KMS-11 (cell line): ENCODE measurements around the gene SNX5.

ENCODE experiments used
- H2AFZ ChIP-seq: fragments of 200-600 bp; sonication (generic); 2 replicates; pipeline ENCODE4 v1.6.1; 2016; ENCODE audit warnings: antibody characterized with exemption, mixed run types, low read depth
- H3K27ac ChIP-seq: fragments of 200-600 bp; sonication (generic); 2 replicates; pipeline ENCODE4 v1.6.1; 2016; ENCODE audit warnings: mild to moderate bottlenecking, mixed run types
- H3K27me3 ChIP-seq: fragments of 200-600 bp; sonication (generic); 2 replicates; pipeline ENCODE4 v1.6.1; 2017; ENCODE audit warnings: mild to moderate bottlenecking, low read depth, mixed run types, moderate library complexity; ENCODE audit not compliant: insufficient read depth
- H3K36me3 ChIP-seq: fragments of 200-600 bp; sonication (generic); 2 replicates; pipeline ENCODE4 v1.6.1; 2017; ENCODE audit warnings: mild to moderate bottlenecking, mixed run types; ENCODE audit not compliant: insufficient read depth
- H3K4me1 ChIP-seq: fragments of 200-600 bp; sonication (generic); 2 replicates; pipeline ENCODE4 v1.6.1; 2016; ENCODE audit warnings: mild to moderate bottlenecking, low read depth, mixed run types; ENCODE audit not compliant: poor library complexity, severe bottlenecking
- H3K4me2 ChIP-seq: fragments of 200-600 bp; sonication (generic); 2 replicates; pipeline ENCODE4 v1.7.0; 2016; ENCODE audit warnings: mild to moderate bottlenecking, mixed run types
- H3K4me3 ChIP-seq: fragments of 200-600 bp; sonication (generic); IDR thresholded peaks from 2 replicates; pipeline ENCODE4 v1.6.1; 2017; ENCODE audit warnings: low read depth, low read length, mixed read lengths; ENCODE audit not compliant: insufficient read depth
- H3K79me2 ChIP-seq: fragments of 200-600 bp; sonication (generic); 2 replicates; pipeline ENCODE4 v1.6.1; 2016; ENCODE audit warnings: low read depth, mixed run types; ENCODE audit not compliant: insufficient read depth
- H3K9ac ChIP-seq: fragments of 200-600 bp; sonication (generic); 2 replicates; pipeline ENCODE4 v1.6.1; 2016; ENCODE audit warnings: mild to moderate bottlenecking, mixed run types
- H4K20me1 ChIP-seq: fragments of 200-600 bp; sonication (generic); 2 replicates; pipeline ENCODE4 v1.6.1; 2016; ENCODE audit warnings: mild to moderate bottlenecking, mixed run types; ENCODE audit not compliant: insufficient read depth
- CTCF ChIP-seq: fragments of 200-600 bp; sonication (generic); conservative IDR thresholded peaks from 2 replicates; pipeline ENCODE4 v1.6.1; 2017; ENCODE audit warnings: low read depth, mild to moderate bottlenecking, antibody characterized with exemption, low read length, moderate library complexity, mixed read lengths

Gene SNX5

GRCh38 chr20:17969278-17969883 is 787 bp upstream of the SNX5 start:
- H4K20me1 ChIP-seq: peaks cover 31% of the 10 kb centered on the region
- peak overlapping the region; percentile 61; the same call in 1 of the 2 replicates for H2AFZ ChIP-seq
- H3K4me1 ChIP-seq: peaks cover 43% of the 10 kb centered on the region
- H3K4me3 ChIP-seq: no peak overlapping the region
- no peaks in the 10 kb centered on the region for H3K36me3 ChIP-seq
- H3K27me3 ChIP-seq: no peaks in the 10 kb centered on the region
- H3K79me2 ChIP-seq: peaks cover 91% of the 10 kb centered on the region
- peak overlapping the region; percentile 97 for H3K27ac ChIP-seq
- H3K4me2 ChIP-seq: peak overlapping the region; percentile 81; the same call in 1 of the 2 replicates
- peak overlapping the region; percentile 99 for H3K9ac ChIP-seq
- no peak for TF ChIP-seq CTCF

DNA sequence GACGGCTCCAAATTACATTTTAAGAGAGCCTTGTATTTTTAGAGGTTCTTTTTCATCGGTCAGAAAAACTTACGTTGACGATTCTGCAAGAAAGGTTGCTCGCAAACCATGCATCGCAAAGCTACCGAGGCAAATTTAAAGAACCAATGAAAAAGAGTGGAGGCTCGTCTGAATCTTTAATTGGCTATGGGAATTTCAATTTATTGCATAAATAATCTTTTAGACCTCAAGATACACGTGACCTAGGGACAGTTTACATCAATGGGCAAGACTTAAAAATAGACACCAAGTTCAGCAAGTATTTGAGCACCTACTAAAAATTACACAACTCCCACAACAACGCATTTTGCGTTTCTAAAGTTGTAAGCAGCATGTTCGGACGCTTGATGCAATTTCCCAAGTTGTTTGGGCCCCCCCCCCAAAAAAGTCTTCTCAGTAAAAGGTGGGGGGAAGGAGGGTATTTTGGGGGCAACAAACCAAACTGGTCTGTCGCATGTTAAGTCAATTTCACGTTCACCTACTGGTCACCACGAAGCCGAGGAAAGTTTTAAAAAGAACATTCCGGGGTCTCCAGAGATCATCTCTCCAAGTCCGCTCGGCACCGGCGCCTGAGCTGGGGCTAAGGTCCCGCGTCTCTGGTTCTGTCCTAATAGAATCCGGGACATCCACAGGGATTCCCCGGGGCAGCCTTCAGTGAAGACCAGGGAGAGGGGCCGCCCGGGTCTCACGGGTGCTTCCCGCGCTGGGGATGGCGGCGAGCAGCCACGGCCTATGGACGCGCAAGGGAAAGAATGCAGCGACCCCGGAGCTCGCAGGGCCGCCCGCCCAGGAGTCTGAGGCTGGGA is 851 bp downstream of the SNX5 start:
- H3K4me2 ChIP-seq: peak overlapping the region; percentile 77
- H3K79me2 ChIP-seq: peaks cover 95% of the 10 kb centered on the region
- H3K4me3 ChIP-seq: no peak overlapping the region
- no peaks in the 10 kb centered on the region for H3K27me3 ChIP-seq
- peak overlapping the region; percentile 97 for H3K27ac ChIP-seq
- peak overlapping the region; percentile 10; the same call in 1 of the 2 replicates for H2AFZ ChIP-seq
- no peaks in the 10 kb centered on the region for H3K36me3 ChIP-seq
- peak overlapping the region; percentile 99 for H3K9ac ChIP-seq
- H4K20me1 ChIP-seq: peaks cover 47% of the 10 kb centered on the region
- no peak for TF ChIP-seq CTCF
- H3K4me1 ChIP-seq: peaks cover 58% of the 10 kb centered on the region

- Histone ChIP-seq H3K27me3 (no peaks in the 10 kb centered on the region), H3K79me2 (peaks cover 95% of the 10 kb centered on the region), H3K9ac (peak overlapping the region; percentile 99), H3K4me1 (peaks cover 57% of the 10 kb centered on the region), H2AFZ (no peak overlapping the region), H3K27ac (peak overlapping the region; percentile 97), H3K4me3 (no peak overlapping the region), H3K4me2 (peak overlapping the region; percentile 77), H3K36me3 (no peaks in the 10 kb centered on the region), H4K20me1 (peaks cover 56% of the 10 kb centered on the region)
- TF ChIP-seq CTCF: no peak
Measured at GRCh38 chr20:17966432-17967310, 1.9 kb downstream of the SNX5 start.

DNA sequence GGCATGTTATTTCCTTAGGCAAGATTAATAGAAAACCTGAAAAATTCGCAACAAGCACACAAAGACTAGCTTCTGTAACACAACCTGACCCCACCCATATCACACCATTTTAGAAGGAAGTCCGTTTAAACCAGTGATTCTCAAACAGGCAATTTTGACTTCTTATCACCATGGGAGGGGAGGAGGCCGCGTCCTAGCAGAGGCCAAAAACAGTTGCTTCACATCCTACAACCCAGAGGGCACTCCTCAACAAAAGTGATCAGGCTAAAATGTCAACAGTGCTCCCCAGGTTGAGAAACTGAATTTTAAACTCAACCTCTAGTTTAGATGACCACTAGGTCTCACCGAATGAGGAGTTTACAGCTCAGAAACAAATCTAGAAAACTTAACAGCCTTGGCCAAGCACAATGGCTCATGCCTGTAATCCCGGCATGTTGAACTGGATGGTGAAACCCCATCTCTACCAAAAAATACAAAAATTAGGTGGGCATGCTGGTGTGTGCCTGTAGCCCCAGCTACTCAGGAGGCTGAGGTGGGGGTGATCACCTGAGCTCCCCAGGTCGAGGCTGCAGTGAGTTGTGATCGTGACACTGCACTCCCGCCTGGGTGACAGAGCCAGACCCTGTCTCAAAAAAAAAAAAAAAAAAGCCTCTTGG is 3.4 kb downstream of the SNX5 start:
- Histone ChIP-seq H3K27ac (peak overlapping the region; percentile 14; the same call in 1 of the 2 replicates), H2AFZ (no peak overlapping the region), H3K4me2 (peak overlapping the region; percentile 77), H3K79me2 (peaks cover 95% of the 10 kb centered on the region), H3K27me3 (no peaks in the 10 kb centered on the region), H3K9ac (peak overlapping the region; percentile 99; the same call in 1 of the 2 replicates), H3K4me3 (no peak overlapping the region), H3K4me1 (peaks cover 61% of the 10 kb centered on the region), H4K20me1 (peaks cover 67% of the 10 kb centered on the region), H3K36me3 (no peaks in the 10 kb centered on the region)
- TF ChIP-seq CTCF: no peak
